GM21825 (cell line): Measurements from ENCODE around the gene PRRG2.
"Not testable (repeated sequence)": the region's sequence is repeated elsewhere in the genome, so short reads cannot be mapped to it uniquely, and the experiment has no call there.

Experiments
- ATAC-seq: cut with Tn5 transposase; IDR thresholded peaks from one replicate; pipeline ENCODE4 v1.9.1; 2021; ENCODE audit warnings: mild to moderate bottlenecking, moderate library complexity; ENCODE audit not compliant: unreplicated experiment

The PRRG2 gene

GRCh38 chr19:49599378-49600295 lies 18.5 kb downstream of the PRRG2 start:
- no peak for ATAC-seq

- no peak for ATAC-seq
Observed at GRCh38 chr19:49601482-49602038, 20.4 kb downstream of the PRRG2 start.

- ATAC-seq: no peak
Observed at GRCh38 chr19:49602806-49603205, 21.7 kb downstream of the PRRG2 start.

GRCh38 chr19:49605605-49606004 lies 24.5 kb downstream of the PRRG2 start:
- ATAC-seq: no peak

GRCh38 chr19:49609499-49610092 lies 28.5 kb downstream of the PRRG2 start:
- no peak for ATAC-seq

- no peak for ATAC-seq
Observed at GRCh38 chr19:49613374-49613773, 32.3 kb downstream of the PRRG2 start.

GRCh38 chr19:49614096-49614833 lies 33.1 kb downstream of the PRRG2 start:
- no peak for ATAC-seq

GRCh38 chr19:49615861-49616260 lies 34.7 kb downstream of the PRRG2 start:
- no peak for ATAC-seq

- no peak for ATAC-seq
Observed at GRCh38 chr19:49616532-49616931, 35.4 kb downstream of the PRRG2 start.

GRCh38 chr19:49616945-49617344 lies 35.8 kb downstream of the PRRG2 start:
- no peak for ATAC-seq

- ATAC-seq: not testable (repeated sequence)
Observed at GRCh38 chr19:49617860-49618259, 36.7 kb downstream of the PRRG2 start.

GRCh38 chr19:49624967-49625910 lies 44.1 kb downstream of the PRRG2 start:
- ATAC-seq: no peak

GRCh38 chr19:49626226-49626625 lies 45.1 kb downstream of the PRRG2 start:
- ATAC-seq: no peak

- ATAC-seq: no peak
Observed at GRCh38 chr19:49629659-49630058, 48.5 kb downstream of the PRRG2 start.

- ATAC-seq: no peak
Observed at GRCh38 chr19:49631014-49631588, 50.0 kb downstream of the PRRG2 start.

- no peak for ATAC-seq
Observed at GRCh38 chr19:49631610-49632192, 50.6 kb downstream of the PRRG2 start.

GRCh38 chr19:49632576-49632975 lies 51.5 kb downstream of the PRRG2 start:
- ATAC-seq: no peak

- ATAC-seq: not testable (repeated sequence)
Observed at GRCh38 chr19:49633273-49633672, 52.2 kb downstream of the PRRG2 start.

GRCh38 chr19:49635530-49636232 lies 54.6 kb downstream of the PRRG2 start:
- no peak for ATAC-seq
